ENCODE results near the gene AQP7. TPM values are rescaled to one million over a fixed set of nuclear protein-coding genes. Genes with fewer than 3 reads are reported as not detected.

The AQP7 gene
- total RNA-seq, 1 donor from 2014 or later: 1.7 TPM

DNA sequence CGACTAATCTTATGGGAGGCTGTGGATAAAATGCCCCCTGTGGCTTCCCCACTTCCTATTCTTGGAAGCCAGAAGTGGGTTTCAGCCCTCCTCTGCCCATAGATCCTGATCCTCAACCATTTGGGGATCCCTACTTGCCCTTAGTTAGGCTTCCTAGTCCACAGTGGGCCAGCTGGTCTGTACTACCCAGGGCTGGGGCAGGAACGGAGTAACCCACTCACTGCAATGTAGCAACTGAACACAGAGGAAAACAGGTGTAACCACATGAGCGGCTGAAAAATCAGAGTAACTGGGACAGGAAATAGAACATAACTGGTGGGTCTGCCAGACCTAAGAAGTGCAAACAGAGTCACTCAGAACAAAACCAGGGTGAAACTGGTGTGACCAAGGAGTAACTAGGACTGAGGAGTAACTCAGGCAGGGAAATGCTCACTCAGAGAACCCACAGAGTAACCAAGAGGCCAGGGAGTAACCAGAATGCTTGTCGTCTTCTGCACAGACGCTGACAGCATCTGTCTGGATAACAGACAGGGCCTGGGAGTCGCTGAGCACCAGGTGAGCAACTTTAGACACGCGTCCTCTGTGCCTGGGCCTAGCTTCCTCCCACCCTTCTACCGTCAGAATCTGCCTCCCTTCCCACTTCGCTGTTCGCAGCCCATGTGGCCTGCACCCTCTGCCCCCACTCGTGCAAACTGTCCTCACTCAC lies 44.0 kb upstream of the AQP7 start:
- Mint-ChIP-seq H3K9me3 (no peaks in the 10 kb centered on the region), H3K27me3 (ENCODE audit: low read depth) (peaks cover 33% of the 10 kb centered on the region), H3K4me3 (peak overlapping the region; percentile 57), H3K4me1 (peaks cover 29% of the 10 kb centered on the region), H3K36me3 (no peaks in the 10 kb centered on the region), H3K27ac (no peak overlapping the region)
- TF ChIP-seq, protein P1, sequence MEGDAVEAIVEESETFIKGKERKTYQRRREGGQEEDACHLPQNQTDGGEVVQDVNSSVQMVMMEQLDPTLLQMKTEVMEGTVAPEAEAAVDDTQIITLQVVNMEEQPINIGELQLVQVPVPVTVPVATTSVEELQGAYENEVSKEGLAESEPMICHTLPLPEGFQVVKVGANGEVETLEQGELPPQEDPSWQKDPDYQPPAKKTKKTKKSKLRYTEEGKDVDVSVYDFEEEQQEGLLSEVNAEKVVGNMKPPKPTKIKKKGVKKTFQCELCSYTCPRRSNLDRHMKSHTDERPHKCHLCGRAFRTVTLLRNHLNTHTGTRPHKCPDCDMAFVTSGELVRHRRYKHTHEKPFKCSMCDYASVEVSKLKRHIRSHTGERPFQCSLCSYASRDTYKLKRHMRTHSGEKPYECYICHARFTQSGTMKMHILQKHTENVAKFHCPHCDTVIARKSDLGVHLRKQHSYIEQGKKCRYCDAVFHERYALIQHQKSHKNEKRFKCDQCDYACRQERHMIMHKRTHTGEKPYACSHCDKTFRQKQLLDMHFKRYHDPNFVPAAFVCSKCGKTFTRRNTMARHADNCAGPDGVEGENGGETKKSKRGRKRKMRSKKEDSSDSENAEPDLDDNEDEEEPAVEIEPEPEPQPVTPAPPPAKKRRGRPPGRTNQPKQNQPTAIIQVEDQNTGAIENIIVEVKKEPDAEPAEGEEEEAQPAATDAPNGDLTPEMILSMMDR (IDR thresholded peaks at IDR 0.05; ENCODE audit: unreplicated experiment): no peak
- no peak for DNase-seq (ENCODE audit: low spot score in 2 of 2, unreplicated experiment in 2 of 2)

DNA sequence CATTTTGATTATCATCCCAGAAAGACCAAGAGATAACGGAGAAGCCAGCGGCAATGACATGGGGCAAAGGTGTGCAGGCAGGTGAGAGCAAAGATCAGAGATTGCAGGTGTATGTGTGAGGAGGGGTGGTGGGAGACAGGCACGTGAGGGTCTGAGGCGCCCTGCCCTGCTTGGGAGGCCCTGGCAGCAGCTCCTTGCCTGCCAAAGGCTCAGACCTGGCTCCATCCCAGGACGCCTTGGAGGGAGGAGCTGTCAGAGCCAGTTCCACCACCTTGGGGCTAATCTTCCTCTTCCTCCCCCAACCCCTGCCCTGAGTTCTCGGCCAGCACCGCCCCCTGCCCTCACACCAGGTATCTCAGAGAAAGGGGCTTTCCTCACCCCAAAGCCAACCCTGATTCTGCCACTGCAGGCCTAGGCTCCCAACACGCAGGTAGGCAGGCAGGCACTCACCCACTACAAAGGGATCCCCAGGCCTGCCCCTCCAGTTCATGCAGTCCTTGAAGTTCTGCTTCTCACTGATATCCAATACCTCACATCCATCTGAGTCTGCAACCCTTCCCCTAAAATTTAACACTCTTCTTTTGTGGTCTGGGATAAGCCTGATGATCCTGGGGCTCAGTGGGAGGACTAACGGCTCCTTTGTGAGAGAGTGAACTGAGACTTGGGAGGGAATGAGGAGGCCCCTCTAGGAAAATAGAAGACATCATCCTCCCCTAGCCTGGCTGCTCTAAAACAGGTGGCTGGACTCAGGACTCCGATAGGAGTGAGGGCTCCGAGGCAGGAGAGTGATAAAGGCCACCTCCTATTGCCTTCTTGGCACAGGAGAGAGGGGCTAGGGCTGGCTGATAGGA lies 43.2 kb upstream of the AQP7 start:
- H3K27ac Mint-ChIP-seq: no peak overlapping the region
- TF ChIP-seq, protein P1 (IDR thresholded peaks at IDR 0.05; ENCODE audit: unreplicated experiment): no peak
- H3K9me3 Mint-ChIP-seq: no peaks in the 10 kb centered on the region
- H3K4me3 Mint-ChIP-seq: no peak overlapping the region
- H3K36me3 Mint-ChIP-seq: no peaks in the 10 kb centered on the region
- no peak for DNase-seq (ENCODE audit: low spot score in 2 of 2, unreplicated experiment in 2 of 2)
- H3K27me3 Mint-ChIP-seq (ENCODE audit: low read depth): peaks cover 33% of the 10 kb centered on the region
- H3K4me1 Mint-ChIP-seq: peaks cover 29% of the 10 kb centered on the region

DNA sequence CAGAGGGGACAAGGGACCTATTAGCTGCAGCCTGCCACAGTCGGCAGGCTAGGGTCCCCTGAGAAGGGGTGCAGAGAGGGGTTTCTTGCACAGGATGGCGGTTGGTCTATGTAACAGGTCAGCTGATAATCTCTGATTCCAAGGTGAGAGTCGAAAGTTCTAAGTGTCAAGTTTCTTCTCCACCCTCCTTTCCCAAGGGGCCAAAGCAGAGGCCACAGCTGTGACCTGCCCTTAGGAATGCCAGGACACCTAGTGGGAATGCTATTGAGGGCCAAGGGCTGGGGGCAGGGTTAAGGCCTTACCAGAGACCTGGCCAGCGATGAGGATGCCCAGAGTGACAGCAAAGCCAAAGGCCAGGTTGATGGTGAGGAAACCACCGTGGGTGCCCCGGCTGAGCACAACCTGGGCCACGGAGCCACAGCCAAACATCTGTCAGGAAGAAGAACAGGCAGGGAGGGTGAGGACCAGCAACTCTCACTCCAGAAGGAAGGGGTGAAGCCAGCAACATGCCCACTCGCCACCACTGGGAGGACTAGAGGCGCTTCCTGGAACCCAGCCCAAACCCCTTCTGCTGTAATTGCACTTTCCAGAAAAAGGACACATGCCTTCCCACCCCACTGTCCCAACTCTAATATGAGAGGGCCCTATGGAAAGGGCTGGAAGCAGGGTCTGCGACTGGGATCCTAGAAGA lies 41.2 kb upstream of the AQP7 start:
- no peaks in the 10 kb centered on the region for H3K36me3 Mint-ChIP-seq
- no peaks in the 10 kb centered on the region for H3K9me3 Mint-ChIP-seq
- no peak overlapping the region for H3K27ac Mint-ChIP-seq
- no peak for DNase-seq (ENCODE audit: low spot score in 2 of 2, unreplicated experiment in 2 of 2)
- H3K27me3 Mint-ChIP-seq (ENCODE audit: low read depth): peaks cover 34% of the 10 kb centered on the region
- H3K4me3 Mint-ChIP-seq: no peak overlapping the region
- TF ChIP-seq, protein P1 (IDR thresholded peaks at IDR 0.05; ENCODE audit: unreplicated experiment): no peak
- H3K4me1 Mint-ChIP-seq: peaks cover 29% of the 10 kb centered on the region

DNA sequence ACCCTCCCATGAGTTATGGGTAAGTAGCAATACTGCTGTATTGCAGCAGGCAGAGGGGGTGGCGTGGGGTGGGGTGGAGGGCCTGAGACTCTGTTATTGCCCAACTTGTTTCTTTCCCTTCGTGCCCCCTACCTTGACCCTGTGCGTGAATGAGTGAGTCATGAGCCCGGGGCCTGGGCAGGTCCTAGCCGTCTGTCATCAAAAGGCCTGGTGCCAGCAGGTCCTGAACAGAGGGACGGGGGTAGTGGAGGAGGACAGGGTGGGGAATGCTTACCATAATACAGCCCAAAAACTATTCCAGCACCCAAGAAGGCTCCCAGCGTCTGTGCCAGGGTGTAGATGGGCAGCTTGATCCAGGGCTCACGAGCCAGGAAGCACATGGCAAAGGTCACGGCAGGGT lies 40.7 kb upstream of the AQP7 start:
- H3K36me3 Mint-ChIP-seq: no peaks in the 10 kb centered on the region
- H3K9me3 Mint-ChIP-seq: no peaks in the 10 kb centered on the region
- H3K27me3 Mint-ChIP-seq (ENCODE audit: low read depth): peaks cover 29% of the 10 kb centered on the region
- TF ChIP-seq, protein P1 (IDR thresholded peaks at IDR 0.05; ENCODE audit: unreplicated experiment): no peak
- no peak overlapping the region for H3K4me3 Mint-ChIP-seq
- H3K4me1 Mint-ChIP-seq: peaks cover 29% of the 10 kb centered on the region
- no peak for DNase-seq (ENCODE audit: low spot score in 2 of 2, unreplicated experiment in 2 of 2)
- H3K27ac Mint-ChIP-seq: no peak overlapping the region

DNA sequence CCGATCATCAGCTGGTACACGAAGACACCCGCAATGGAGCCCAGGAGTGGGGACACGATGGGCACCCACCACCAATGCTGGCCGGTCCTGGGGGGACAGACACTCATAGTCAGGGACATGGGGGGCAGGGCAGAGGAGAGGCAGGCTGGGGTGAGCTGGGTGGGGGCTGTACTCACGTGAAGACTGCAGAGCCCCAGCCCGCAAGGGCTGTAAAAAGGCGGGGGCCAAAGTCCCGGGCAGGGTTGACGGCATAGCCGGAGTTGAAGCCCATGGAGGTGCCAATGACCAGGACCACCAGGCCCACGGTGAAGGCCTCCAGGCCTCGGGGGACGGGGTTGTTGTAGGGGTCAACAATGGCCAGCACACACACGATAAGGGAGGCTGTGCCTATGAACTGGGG lies 39.8 kb upstream of the AQP7 start:
- peaks cover 24% of the 10 kb centered on the region for H3K4me1 Mint-ChIP-seq
- no peaks in the 10 kb centered on the region for H3K36me3 Mint-ChIP-seq
- H3K9me3 Mint-ChIP-seq: no peaks in the 10 kb centered on the region
- no peak for DNase-seq (ENCODE audit: low spot score in 2 of 2, unreplicated experiment in 2 of 2)
- H3K4me3 Mint-ChIP-seq: no peak overlapping the region
- H3K27ac Mint-ChIP-seq: no peak overlapping the region
- TF ChIP-seq, protein P1 (IDR thresholded peaks at IDR 0.05; ENCODE audit: unreplicated experiment): no peak
- H3K27me3 Mint-ChIP-seq (ENCODE audit: low read depth): peaks cover 21% of the 10 kb centered on the region

All from mesothelial cell of epicardium (in vitro differentiated cells).